ENCODE data around the gene CWC22. TPM values are rescaled to one million over a fixed set of nuclear protein-coding genes. Genes with fewer than 3 reads are reported as not detected.

The CWC22 gene
- total RNA-seq, 1 donor from 2014 or later = 12.0 TPM

DNA sequence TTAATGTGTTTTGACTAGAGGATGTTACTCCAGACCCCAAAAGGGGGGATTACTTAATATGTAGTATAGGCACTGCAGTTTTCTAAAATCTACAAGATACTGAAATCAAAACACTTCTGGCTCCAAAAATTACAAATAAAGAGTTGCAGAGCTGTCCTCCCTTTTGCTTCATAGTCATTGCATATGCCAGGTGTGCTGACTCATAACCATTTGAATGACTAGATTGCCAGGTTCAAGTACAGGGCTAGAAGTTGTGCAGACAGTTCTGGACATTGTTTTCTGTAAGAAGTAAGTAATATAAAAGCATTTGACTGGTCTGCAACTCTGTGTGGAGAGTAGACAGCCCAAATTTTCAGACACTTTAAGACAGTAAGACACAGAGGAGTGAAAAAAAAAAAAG is 6.7 kb downstream of the CWC22 start:
- no peaks in the 10 kb centered on the region for H3K4me1 Mint-ChIP-seq (ENCODE audit: low read depth, unreplicated experiment)
- no peak overlapping the region for H3K27ac Mint-ChIP-seq (ENCODE audit: unreplicated experiment)
- no peak overlapping the region for H3K4me3 Mint-ChIP-seq (ENCODE audit: unreplicated experiment)
- TF ChIP-seq, protein P1, sequence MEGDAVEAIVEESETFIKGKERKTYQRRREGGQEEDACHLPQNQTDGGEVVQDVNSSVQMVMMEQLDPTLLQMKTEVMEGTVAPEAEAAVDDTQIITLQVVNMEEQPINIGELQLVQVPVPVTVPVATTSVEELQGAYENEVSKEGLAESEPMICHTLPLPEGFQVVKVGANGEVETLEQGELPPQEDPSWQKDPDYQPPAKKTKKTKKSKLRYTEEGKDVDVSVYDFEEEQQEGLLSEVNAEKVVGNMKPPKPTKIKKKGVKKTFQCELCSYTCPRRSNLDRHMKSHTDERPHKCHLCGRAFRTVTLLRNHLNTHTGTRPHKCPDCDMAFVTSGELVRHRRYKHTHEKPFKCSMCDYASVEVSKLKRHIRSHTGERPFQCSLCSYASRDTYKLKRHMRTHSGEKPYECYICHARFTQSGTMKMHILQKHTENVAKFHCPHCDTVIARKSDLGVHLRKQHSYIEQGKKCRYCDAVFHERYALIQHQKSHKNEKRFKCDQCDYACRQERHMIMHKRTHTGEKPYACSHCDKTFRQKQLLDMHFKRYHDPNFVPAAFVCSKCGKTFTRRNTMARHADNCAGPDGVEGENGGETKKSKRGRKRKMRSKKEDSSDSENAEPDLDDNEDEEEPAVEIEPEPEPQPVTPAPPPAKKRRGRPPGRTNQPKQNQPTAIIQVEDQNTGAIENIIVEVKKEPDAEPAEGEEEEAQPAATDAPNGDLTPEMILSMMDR (IDR thresholded peaks at IDR 0.05; ENCODE audit: partially characterized antibody, unreplicated experiment) = no peak
- H3K27me3 Mint-ChIP-seq (ENCODE audit: unreplicated experiment) = no peaks in the 10 kb centered on the region
- no peaks in the 10 kb centered on the region for H3K36me3 Mint-ChIP-seq (ENCODE audit: unreplicated experiment)
- peaks cover 1% of the 10 kb centered on the region for H3K9me3 Mint-ChIP-seq (ENCODE audit: unreplicated experiment)
- DNase-seq = no peak

DNA sequence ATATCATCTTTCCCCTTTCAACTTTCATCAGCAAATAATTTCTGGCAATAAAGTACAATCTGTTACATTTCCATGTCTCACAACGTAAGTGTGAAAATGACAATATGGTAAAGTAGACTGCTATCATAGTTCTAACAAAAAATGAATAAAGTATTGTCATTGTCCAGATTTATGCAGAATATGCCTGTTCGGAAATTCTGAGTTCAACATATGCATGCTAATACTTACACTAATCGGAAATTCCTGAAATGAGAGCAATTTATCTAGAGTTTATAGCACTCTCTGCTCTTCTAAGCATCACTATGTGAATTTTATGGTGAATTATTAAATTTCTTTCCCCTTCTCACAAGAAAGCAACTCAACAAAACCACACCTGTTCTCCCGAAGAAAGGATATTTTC is 8.1 kb downstream of the CWC22 start:
- TF ChIP-seq, protein P1 (IDR thresholded peaks at IDR 0.05; ENCODE audit: partially characterized antibody, unreplicated experiment) = no peak
- no peak for DNase-seq
- Mint-ChIP-seq H3K27ac (ENCODE audit: unreplicated experiment) (no peak overlapping the region), H3K4me1 (ENCODE audit: low read depth, unreplicated experiment) (no peaks in the 10 kb centered on the region), H3K27me3 (ENCODE audit: unreplicated experiment) (no peaks in the 10 kb centered on the region), H3K4me3 (ENCODE audit: unreplicated experiment) (no peak overlapping the region), H3K36me3 (ENCODE audit: unreplicated experiment) (no peaks in the 10 kb centered on the region), H3K9me3 (ENCODE audit: unreplicated experiment) (peaks cover 1% of the 10 kb centered on the region)

DNA sequence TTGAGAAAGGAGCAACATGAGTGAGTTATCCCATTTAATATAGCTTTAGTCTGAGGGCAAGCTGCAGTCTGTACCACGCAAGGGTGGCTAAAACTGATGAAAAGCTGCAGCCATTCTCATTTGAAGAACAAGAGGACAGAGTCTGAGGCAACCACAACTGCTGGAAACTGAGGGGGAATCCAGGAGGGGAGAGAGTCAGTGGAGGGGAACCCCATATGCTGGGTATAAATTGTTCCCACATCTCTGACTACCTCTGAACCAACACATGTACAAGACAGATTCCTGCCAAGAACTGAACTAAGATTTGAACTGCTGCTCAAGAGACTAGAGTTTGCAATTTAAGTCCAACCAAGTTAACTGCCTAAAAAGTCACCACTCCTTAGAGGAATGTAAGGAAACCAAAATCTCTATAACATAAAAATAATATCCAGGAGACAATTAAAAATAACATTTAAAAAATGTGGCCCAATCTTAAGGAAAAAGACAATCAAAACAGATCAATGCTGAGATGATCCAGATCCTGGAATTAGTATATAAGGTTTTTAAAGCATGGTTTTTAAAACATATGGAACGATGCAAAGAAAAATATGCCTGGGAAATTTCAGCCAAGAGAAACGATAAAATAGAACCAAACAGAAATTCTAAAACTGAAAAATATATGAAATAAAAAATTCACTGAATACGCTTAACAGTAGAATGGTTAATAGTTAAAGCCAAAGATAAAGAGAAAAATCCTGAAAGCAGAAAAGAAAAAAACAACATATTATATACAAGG is 11.2 kb downstream of the CWC22 start:
- no peak for DNase-seq
- Mint-ChIP-seq H3K27me3 (ENCODE audit: unreplicated experiment) (peaks cover 2% of the 10 kb centered on the region), H3K27ac (ENCODE audit: unreplicated experiment) (no peak overlapping the region), H3K4me3 (ENCODE audit: unreplicated experiment) (no peak overlapping the region), H3K36me3 (ENCODE audit: unreplicated experiment) (no peaks in the 10 kb centered on the region), H3K4me1 (ENCODE audit: low read depth, unreplicated experiment) (no peaks in the 10 kb centered on the region), H3K9me3 (ENCODE audit: unreplicated experiment) (no peaks in the 10 kb centered on the region)
- TF ChIP-seq, protein P1 (IDR thresholded peaks at IDR 0.05; ENCODE audit: partially characterized antibody, unreplicated experiment) = no peak

DNA sequence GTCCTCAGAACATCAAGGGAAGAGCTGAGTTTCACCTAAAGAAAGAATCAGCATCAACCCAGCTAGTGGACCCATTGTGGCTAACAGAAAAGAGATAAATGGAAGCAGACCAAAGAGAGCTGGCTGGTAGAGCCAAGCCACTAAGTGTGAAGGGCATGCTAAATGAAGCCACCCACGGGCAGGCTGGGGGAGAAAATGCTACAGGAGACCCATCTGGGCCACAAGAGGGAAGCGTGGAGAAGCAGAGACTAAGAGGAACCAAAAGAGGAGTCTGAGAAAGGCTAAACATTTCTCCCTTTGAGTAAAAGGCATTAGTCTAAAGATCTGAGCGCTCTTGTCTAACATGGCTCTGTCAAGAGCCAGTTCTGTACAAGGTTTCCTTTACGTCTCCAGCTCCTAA is 15.8 kb downstream of the CWC22 start:
- Mint-ChIP-seq H3K9me3 (ENCODE audit: unreplicated experiment) (no peaks in the 10 kb centered on the region), H3K27ac (ENCODE audit: unreplicated experiment) (no peak overlapping the region), H3K27me3 (ENCODE audit: unreplicated experiment) (peaks cover 2% of the 10 kb centered on the region), H3K36me3 (ENCODE audit: unreplicated experiment) (no peaks in the 10 kb centered on the region), H3K4me3 (ENCODE audit: unreplicated experiment) (no peak overlapping the region), H3K4me1 (ENCODE audit: low read depth, unreplicated experiment) (no peaks in the 10 kb centered on the region)
- DNase-seq = no peak
- TF ChIP-seq, protein P1 (IDR thresholded peaks at IDR 0.05; ENCODE audit: partially characterized antibody, unreplicated experiment) = no peak

DNA sequence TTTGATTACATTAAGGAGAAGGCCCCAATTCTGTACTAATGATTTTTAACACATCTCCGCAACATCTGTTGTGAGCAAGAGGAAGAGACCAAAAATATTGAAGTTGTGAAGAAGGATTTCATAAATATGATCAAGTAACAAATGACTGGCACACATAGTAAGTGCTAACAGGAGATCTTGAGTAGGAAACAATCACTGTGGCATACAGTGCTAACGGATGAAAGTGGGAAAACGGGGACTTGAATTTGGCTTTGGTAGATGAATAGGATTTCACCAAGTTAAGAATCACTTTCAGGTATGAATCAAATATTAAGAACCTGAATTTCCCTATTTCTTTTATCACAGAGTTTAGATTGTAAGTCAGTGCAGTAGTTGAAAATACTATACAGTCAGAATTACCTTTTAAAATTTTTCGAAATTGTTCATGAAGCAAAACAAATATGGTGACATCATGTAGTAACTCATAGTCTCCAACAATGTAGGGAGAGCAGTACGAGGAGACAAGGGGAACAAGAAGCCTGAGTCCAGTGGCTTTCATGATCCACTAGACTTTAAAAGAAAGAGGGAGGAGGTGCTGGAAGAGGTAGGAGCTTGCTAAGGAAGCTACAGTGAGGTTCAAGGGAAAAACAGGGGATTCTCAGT is 16.3 kb downstream of the CWC22 start:
- H3K4me3 Mint-ChIP-seq (ENCODE audit: unreplicated experiment) = no peak overlapping the region
- H3K4me1 Mint-ChIP-seq (ENCODE audit: low read depth, unreplicated experiment) = no peaks in the 10 kb centered on the region
- no peaks in the 10 kb centered on the region for H3K9me3 Mint-ChIP-seq (ENCODE audit: unreplicated experiment)
- TF ChIP-seq, protein P1 (IDR thresholded peaks at IDR 0.05; ENCODE audit: partially characterized antibody, unreplicated experiment) = no peak
- H3K27me3 Mint-ChIP-seq (ENCODE audit: unreplicated experiment) = peaks cover 2% of the 10 kb centered on the region
- no peak for DNase-seq
- H3K36me3 Mint-ChIP-seq (ENCODE audit: unreplicated experiment) = no peaks in the 10 kb centered on the region
- H3K27ac Mint-ChIP-seq (ENCODE audit: unreplicated experiment) = no peak overlapping the region
